NCI-H2029 (cell line): ENCODE results near the gene CNDP2.
"Not testable (repeated sequence)": the region's sequence is repeated elsewhere in the genome, so short reads cannot be mapped to it uniquely, and the experiment has no call there.

Experiments
- DNase-seq: peaks from one replicate; lab custom pipeline; 2025; lab: John Stamatoyannopoulos, UW

CNDP2 gene

GRCh38 chr18:74539289-74539688 is 43.1 kb downstream of the CNDP2 start:
- DNase-seq = no peak

- no peak for DNase-seq
Observed at GRCh38 chr18:74540652-74541421, 44.7 kb downstream of the CNDP2 start.

- DNase-seq = no peak
Observed at GRCh38 chr18:74541703-74542555, 45.8 kb downstream of the CNDP2 start.

- DNase-seq = no peak
Observed at GRCh38 chr18:74544898-74545297, 48.7 kb downstream of the CNDP2 start.

GRCh38 chr18:74546007-74546406 is 49.8 kb downstream of the CNDP2 start:
- DNase-seq = no peak

DNA sequence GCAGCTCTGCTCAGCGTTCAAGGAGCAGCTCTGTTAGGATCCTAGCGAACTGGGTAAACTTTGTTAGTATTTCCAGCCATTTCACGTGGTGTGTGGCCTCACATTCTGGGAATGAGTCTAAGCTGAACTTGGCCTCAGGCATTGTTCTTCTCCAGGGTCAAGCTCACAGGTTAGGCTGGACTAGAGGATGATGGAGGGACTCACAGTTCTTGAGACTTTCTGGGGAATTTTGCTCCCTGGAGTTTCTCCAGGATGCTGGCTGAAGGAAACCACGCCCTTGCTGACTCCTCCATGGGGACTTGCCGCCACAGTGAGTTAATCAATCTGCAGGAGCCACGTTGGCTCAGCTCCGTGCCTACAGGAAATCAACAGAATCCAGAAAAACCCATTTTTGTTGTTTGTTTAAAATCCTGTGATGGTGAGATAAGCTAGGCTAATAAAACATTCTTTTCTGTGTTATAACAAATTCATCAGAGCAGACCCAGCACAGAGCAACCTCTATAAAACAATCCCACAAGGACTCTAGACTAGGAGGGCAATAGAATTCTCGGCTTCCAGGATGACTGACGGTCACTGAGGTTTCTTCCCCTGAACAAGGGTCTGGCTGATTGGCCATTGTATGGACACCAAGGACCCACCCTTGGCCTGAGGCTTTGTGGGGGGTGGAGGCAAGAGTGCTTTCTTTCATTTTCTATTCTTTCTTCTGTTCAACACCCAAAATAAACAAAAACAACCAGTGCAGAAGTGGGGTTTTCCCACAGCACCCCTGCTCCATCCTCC is 50.8 kb downstream of the CNDP2 start:
- no peak for DNase-seq

DNA sequence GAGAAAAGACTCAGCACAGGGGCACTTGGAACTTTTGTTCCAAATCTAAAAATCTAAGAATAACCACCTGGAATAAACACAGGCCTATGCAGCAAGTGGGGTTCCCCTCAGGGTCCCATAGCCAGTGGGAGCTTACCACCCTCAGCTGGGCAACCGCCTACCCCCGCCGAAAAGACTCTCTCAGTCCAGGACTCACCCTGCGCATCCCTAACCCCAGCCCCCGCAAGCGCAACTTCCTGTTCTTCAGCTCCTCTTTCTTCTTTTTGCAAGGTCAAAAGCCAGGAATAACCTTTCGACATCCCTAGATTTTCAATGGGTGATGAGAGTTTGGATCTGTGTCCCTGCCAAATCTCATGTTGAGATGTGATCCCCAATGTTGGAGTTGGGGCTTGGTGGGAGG is 51.7 kb downstream of the CNDP2 start:
- no peak for DNase-seq

- DNase-seq = no peak
Observed at GRCh38 chr18:74549591-74550104, 53.5 kb downstream of the CNDP2 start.

GRCh38 chr18:74550886-74551285 is 54.7 kb downstream of the CNDP2 start:
- no peak for DNase-seq

GRCh38 chr18:74551452-74551851 is 55.3 kb downstream of the CNDP2 start:
- no peak for DNase-seq

DNA sequence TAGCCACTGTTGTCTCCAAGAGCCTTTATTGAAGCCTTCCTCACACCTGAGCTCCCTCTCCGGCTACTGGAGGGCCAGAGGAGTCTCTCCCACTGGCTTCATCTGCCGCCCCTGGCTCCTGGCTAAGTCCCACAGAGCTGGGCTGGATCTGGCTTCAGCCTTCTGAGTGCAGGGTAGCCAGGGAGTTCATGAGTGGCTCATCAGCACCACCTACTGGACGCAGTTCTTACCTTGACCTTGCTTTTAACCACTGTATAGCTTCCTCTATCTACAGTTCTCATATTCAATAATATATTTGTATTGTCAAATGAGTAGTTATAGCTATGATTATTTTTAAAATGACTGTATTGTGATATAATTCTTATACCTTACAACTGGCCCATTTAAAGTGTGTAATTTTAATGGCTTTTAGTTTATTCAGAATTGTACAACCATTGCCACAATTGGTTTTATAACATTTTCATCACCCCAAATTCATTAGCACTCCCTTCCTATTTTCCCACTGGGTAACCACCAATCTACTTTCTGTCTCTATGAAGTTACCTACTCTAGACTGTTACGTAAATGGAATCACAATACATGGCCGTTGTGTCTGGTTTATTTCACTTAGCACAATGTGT is 55.9 kb downstream of the CNDP2 start:
- peak; percentile 25 for DNase-seq

DNA sequence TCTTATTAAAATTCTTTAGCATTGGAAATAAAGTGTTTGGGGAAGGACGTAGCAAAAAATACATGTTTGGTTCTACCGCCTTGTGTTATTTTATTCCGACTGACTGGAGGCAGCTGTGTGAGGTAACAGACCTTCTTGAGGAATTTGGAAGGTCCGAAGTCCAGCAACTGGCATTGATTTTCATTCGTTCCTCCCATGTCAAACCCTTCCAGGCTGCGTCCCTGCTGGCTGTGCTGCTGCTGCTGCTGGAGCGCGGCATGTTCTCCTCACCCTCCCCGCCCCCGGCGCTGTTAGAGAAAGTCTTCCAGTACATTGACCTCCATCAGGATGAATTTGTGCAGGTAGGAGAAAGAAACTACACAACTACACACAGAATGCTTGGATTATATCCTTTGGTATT is 60.0 kb downstream of the CNDP2 start:
- no peak for DNase-seq

GRCh38 chr18:74558096-74558495 is 61.9 kb downstream of the CNDP2 start:
- no peak for DNase-seq

GRCh38 chr18:74562131-74562730 is 66.1 kb downstream of the CNDP2 start:
- no peak for DNase-seq

- DNase-seq = no peak
Observed at GRCh38 chr18:74562775-74563174, 66.6 kb downstream of the CNDP2 start.

DNA sequence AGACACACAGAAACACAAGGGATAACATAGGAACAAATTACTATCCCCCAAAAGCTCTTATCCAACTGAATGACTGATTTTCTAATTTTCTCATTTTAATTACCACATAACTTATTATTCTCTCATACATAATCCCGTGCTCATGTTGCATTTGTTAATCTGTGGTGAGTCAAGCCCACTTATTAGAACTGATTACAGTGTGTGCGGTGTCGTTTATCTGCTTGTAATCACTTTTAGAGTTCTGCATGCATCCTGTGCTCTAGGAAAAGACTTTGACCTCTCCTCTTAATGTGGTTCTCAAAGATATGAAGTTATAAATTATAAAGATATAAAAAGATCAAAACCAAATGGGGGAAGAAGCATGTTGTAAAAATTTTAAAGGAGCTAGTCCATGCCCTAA is 67.8 kb downstream of the CNDP2 start:
- no peak for DNase-seq

DNA sequence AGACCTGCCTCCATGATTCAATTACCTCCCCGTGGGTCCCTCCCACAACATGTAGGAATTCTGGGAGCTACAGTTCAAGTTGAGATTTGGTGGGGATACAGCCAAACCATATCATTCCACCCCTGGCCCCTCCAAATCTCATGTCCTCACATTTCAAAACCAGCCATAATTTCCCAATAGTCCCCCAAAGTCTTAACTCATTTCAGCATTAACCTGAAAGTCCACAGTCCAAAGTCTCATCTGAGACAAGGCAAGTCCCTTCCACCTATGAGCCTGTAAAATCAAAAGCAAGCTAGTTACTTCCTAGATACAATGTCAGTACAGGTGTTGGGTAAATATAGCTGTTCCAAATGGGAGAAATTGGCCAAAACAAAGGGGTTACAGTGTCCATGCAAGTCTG is 69.0 kb downstream of the CNDP2 start:
- not testable (repeated sequence) for DNase-seq

GRCh38 chr18:74565993-74566392 is 69.8 kb downstream of the CNDP2 start:
- DNase-seq = not testable (repeated sequence)

- no peak for DNase-seq
Observed at GRCh38 chr18:74567822-74568221, 71.7 kb downstream of the CNDP2 start.

DNA sequence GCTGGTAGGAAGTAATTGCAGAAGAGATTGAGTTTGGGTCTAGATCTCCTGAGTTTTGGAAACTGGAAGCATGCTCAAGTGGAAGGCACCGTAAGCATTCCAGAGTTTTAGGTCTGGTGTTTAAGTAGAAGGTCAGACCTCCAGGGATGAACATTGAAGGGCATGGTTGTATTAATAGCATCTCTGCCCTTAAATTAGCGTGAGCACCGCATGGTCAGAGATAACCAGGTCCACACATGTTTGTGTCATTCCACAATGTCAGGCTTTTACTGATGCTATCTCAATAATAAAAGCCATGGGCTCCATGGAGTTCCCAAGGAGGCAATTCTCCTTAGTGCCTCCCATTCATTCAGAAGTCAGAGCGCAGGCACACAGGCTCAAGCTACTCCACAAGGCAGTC is 73.2 kb downstream of the CNDP2 start:
- DNase-seq = no peak

- DNase-seq = no peak
Observed at GRCh38 chr18:74570266-74570665, 74.1 kb downstream of the CNDP2 start.
